ENCODE measurements around the gene FOSL2. TPM values are rescaled to one million over a fixed set of nuclear protein-coding genes. Genes with fewer than 3 reads are reported as not detected.

Gene FOSL2
- 0.03 and 0.35 TPM in 2 replicates for total RNA-seq (2014; rRNA removed; shearing (Covaris generic))
- total RNA-seq (2022), result 0.39 and 1.0 TPM in 2 replicates
- percentile 23 among the genes with signal in this experiment for Bru-seq, nascent RNA
- BruChase-seq, experiment 1, labeled RNA remaining after a 6-hour chase, result percentile 19 among the genes with signal in this experiment
- BruChase-seq, experiment 2, labeled RNA remaining after a 2-hour chase, result percentile 25 among the genes with signal in this experiment
- long read RNA-seq, result 0 reads

- BruUV-seq (replicated peaks), result no TSS peak
- H3K79me2 ChIP-seq (ENCODE audit: insufficient read depth, low read depth, low read length), result no peaks in the 10 kb centered on the region
- TF ChIP-seq EZH2phosphoT487 (IDR thresholded peaks at IDR 0.05; ENCODE audit: borderline replicate concordance, low read depth, low read length) (no peak), CTCF (conservative IDR thresholded peaks at IDR 0.05; ENCODE audit: low read length) (no peak)
- ChIA-PET POLR2A (interaction anchor here (0.6 kb wide), 1 partner anchor 633 kb away, joined by 3 read pairs; no protein-coding TSS in a partner anchor), CTCF (ENCODE audit: unreplicated experiment) (no interaction called here)
- peak within 1 kb of the TSS; percentile 3 for H3K27ac ChIP-seq (ENCODE audit: low read depth, low read length, poor library complexity, severe bottlenecking)
- peaks cover 21% of the 10 kb centered on the region for H3K4me1 ChIP-seq (ENCODE audit: insufficient read depth, low read length, poor library complexity, severe bottlenecking)
- H4K20me1 ChIP-seq (ENCODE audit: insufficient read depth, low read length), result no peaks in the 10 kb centered on the region
- no peaks in the 10 kb centered on the region for H3K9me2 ChIP-seq (ENCODE audit: insufficient read depth, low read length)
- intact Hi-C loops (cut with micrococcal nuclease; ENCODE audit: unreplicated experiment), result loop anchor here (2.0 to 5.0 kb wide), 3 partner anchors 360 to 620 kb away; partner anchors contain the start of genes BABAM2, MRPL33, PPP1CB and RBKS
- H3K9me3 ChIP-seq (ENCODE audit: low read length), result no peaks in the 10 kb centered on the region
- H3K36me3 ChIP-seq (ENCODE audit: insufficient read depth, low read length), result no peaks in the 10 kb centered on the region
- H3K4me2 ChIP-seq (ENCODE audit: low read length), result peak within 1 kb of the TSS; percentile 84
- peak within 1 kb of the TSS; percentile 74 for H3K4me3 ChIP-seq (ENCODE audit: low read depth, low read length, poor library complexity, severe bottlenecking)
- peak within 1 kb of the TSS; percentile 92 for H2AFZ ChIP-seq (ENCODE audit: low read length)
- DNase-seq (ENCODE audit: low spot score), result peak; percentile 84
These were observed at the start of gene FOSL2 for GRCh38 chr2:28392297-28393113. TSS of gene FOSL2 (plus strand) at chr2:28392858. CDS start at chr2:28393721, 863 bp downstream.

- H3K4me1 ChIP-seq (ENCODE audit: insufficient read depth, low read length, poor library complexity, severe bottlenecking), result no peaks in the 10 kb centered on the region
- POLR2A ChIA-PET, result no interaction called here
- BruUV-seq (replicated peaks), result no TSS peak
- H4K20me1 ChIP-seq (ENCODE audit: insufficient read depth, low read length), result no peaks in the 10 kb centered on the region
- H3K9me3 ChIP-seq (ENCODE audit: low read length), result no peaks in the 10 kb centered on the region
- no peak overlapping the region for H2AFZ ChIP-seq (ENCODE audit: low read length)
- TF ChIP-seq EZH2phosphoT487 (IDR thresholded peaks at IDR 0.05; ENCODE audit: borderline replicate concordance, low read depth, low read length), result no peak
- TF ChIP-seq CTCF (conservative IDR thresholded peaks at IDR 0.05; ENCODE audit: low read length), result no peak
- H3K4me3 ChIP-seq (ENCODE audit: low read depth, low read length, poor library complexity, severe bottlenecking), result no peak overlapping the region
- no peak for DNase-seq (ENCODE audit: low spot score)
- CTCF ChIA-PET (ENCODE audit: unreplicated experiment), result no interaction called here
- no peak overlapping the region for H3K27ac ChIP-seq (ENCODE audit: low read depth, low read length, poor library complexity, severe bottlenecking)
- no peaks in the 10 kb centered on the region for H3K79me2 ChIP-seq (ENCODE audit: insufficient read depth, low read depth, low read length)
- no peaks in the 10 kb centered on the region for H3K36me3 ChIP-seq (ENCODE audit: insufficient read depth, low read length)
- no peak overlapping the region for H3K4me2 ChIP-seq (ENCODE audit: low read length)
- intact Hi-C loops (cut with micrococcal nuclease; ENCODE audit: unreplicated experiment), result no loop called here
- H3K9me2 ChIP-seq (ENCODE audit: insufficient read depth, low read length), result no peaks in the 10 kb centered on the region
These were observed 49.3 kb upstream of the FOSL2 start for GRCh38 chr2:28343184-28343942.
